Stimulated activated CD8-positive, alpha-beta memory T cell treated with anti-CD3 and anti-CD28 coated beads, Interleukin-7, amount 100 ng/mL, for 48 hours (primary cell): ENCODE measurements around the gene AKR1D1.

Experiments
- DNase-seq, 2 donors: peaks; one replicate each; pipeline ENCODE4 v3.0.0-alpha.2; 2020; ENCODE audit warnings: low read depth in 1 of 2; ENCODE audit errors: extremely low read depth in 1 of 2

The AKR1D1 gene

GRCh38 chr7:138162236-138162635 is 86.0 kb downstream of the AKR1D1 start:
- no peak for DNase-seq

- no peak for DNase-seq
Measured at GRCh38 chr7:138163800-138164199, 87.5 kb downstream of the AKR1D1 start.

GRCh38 chr7:138164804-138165203 is 88.5 kb downstream of the AKR1D1 start:
- DNase-seq: no peak

- DNase-seq: no peak
Measured at GRCh38 chr7:138166681-138167080, 90.4 kb downstream of the AKR1D1 start.

- no peak for DNase-seq
Measured at GRCh38 chr7:138167222-138167621, 91.0 kb downstream of the AKR1D1 start.

- DNase-seq: no peak
Measured at GRCh38 chr7:138167869-138168296, 91.6 kb downstream of the AKR1D1 start.
